Activated gamma-delta T cell treated with anti-CD3 and anti-CD28 coated beads, Interleukin-2, amount 50 U/mL, for 16 hours (primary cell): Measurements from ENCODE around the gene TMEM208.
A peak's percentile ranks its signal among the peaks of the same experiment; 100 is the strongest.

Experiments
- DNase-seq: peaks from one replicate; pipeline ENCODE4 v3.0.0-alpha.2; 2020; ENCODE audit warnings: low read depth

Gene TMEM208

DNA sequence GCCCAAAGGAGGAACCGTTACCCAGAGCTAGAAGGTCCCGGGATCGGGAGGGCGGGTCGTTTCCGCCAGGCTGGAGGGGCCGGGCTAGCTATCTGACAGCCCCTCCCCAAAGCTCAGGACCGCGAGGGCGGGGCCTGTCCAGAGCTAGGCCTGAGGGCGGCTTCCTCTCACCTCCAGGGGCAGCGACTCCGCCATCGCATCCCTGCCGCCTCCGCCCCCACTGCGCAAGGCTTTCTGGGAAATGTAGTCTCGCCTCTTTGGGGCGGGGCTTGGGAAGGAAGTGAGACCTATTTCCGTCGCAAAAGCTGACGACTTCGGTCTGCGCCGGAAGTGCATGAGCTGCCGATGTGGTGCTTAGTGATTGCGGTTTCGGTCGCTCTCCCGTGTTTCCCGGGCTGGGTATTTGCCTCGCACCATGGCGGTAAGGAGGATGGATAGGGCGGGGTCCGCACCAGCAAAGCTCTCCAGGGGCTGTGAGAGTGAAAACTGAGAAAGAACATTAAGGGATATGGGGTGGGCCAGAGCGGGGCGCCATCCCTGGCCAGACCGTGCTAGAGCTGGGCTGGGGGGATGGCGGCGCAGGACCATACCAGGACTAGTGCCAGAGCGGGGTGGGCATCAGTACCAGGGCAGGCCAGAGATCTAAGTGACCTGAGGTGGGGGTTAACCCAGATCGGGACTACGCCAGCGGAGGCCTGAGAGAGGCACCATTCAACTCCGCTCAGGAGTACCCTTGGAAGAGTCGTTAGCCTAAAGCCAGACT is at the start of gene TMEM208:
TMEM208 (plus strand) TSS at position 327 of the 763 bp plus-strand sequence; CDS start at position 416, 89 bp downstream.
- peak; percentile 96 for DNase-seq

DNA sequence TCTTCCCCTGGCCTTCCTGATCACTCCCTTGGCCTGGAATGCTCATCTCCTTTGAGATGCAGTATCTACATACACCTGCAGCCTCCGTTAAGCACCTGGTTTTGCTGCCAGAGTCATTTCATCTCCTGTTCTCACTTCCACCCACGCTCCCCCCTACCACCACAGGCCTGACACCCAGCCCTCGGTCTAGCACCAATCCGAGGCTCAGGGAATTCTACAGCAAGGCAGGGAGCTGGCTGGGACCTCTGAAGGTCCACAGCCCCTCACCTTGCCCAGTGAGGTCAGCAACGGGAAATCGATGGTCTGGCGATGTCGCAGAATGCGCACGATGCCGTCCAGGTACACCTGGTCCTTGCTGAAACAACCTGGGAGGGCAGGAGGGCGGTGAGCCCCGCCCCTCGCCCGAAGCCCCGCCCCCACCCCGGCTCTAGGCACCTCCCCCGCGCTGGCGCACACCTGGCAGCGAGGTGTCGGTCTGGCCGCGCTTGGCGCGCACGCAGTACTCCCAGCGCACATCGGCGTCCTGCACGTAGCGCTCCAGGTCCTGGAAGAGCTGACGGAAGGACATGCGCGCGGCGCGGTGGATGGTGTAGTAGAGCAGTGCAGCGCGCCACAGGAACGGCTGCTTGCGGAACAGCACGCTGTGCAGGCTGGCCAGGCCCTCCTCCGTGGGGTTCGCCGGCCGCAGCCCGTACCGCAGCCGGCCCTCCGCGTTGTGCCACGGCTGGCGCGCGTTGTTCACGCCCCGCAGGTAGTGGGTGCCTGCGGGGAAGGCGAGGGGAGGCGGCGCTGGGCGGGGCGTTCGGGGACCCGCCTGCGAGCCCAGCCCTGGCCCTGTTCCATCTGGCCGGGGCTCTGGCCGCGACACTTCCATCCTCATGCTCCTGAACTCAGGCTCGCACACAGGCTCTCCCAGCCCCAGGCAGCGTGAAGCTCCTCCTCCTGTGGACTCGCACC is 48.9 kb upstream of the TMEM208 start:
- no peak for DNase-seq

DNA sequence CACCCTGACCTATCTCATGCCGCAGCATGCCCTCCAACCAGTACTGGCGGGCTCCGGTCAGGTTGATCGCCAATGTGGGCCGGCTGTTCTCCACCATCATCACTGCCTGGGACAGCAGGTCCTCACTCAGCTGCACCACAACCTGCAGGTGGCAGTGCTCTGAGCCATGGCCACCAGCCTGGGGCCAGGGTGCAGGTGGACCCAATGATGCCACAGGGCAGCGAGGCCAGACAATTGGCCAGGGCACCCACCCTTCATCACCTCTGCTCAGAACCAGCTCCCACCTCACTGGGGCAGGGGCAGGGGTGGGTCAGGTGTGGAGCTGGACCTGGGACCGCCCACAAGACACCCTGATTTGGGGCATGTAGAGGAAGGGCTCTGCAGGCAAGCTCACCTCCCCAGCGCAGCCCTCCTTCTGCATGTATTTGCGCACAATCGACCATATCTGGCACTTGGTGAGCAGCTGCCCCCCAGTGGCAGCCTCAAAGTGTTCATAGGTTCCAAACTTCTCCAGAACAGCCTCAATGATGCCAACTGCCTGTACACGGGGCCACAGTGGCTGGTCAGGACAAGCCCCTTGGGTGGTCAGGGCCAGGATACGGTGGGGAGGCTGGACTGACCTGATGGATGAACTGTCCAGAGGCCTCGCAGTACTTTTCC is 47.4 kb upstream of the TMEM208 start:
- no peak for DNase-seq

DNA sequence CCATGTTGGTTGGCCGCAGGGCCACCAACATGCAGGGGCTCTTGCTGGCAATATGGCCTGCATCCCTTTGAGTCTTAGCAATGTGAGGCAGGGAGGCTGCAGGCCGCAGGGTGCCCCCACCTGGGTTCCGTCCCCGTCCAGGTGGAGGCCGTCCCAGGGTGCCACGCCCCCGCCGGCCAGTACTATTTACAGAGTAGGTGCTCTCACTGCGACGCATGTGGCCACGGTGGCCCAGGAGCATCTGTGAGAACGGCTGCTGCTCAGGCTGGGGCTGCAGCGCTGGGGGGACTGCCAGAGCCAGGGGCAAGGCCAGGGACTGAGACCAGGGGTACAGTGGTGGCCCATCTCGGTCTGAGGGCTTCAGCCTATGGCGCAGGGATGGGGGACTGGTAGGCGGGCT is 46.8 kb upstream of the TMEM208 start:
- no peak for DNase-seq

DNA sequence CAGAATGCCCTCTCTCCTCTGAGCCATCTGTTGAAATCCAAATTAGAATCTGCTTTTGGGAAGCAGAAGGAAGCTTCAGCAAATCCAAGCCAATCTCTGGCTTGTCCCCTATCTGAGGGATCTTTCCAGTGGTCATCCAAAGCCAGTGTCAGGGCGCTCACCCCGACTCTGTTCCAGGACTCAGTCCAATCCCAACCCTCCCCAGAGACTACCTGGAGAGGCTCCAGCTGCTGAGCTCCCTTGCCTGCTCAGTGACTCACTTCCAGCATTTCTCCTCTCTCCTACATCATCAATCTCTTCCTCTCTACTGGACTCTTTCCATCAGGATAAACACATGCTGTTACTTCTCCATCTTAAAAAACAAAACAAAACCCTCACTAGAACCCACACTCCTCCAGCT is 45.6 kb upstream of the TMEM208 start:
- no peak for DNase-seq

DNA sequence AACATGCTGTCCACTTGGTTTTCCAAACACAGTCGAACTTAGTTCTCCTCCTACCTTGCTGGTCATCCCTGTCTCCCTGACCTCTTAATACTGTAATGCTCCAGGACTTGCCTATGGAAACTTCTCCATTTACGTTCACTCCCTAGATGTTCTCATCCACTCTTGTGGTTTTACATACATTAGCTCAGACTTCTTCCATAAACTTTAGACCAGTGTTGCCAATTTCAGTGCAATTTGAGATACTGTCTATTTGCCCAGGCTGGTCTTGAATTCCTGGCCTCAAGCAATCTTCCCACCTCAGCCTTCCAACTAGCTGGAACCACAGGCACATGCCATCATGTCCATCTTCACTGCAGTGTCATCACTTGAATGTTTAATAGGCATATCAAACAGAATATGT is 44.6 kb upstream of the TMEM208 start:
- no peak for DNase-seq

DNA sequence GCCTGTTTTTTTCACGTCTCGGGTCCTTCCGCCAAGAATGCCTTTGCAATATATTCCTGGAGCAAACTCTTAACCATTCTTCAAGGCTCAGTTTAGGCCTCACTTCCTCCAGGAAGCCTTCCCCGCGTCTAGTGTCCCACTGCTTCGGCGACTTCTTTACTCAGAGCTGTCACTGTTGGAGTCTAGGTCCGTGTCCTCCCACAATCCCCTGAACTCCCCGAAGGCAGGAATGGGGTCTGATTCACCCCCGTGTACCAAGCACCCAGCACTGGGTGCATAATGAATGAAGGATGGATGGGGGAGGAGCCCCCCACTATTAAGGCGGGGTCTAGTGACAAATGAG is 43.7 kb upstream of the TMEM208 start:
- DNase-seq, result no peak

DNA sequence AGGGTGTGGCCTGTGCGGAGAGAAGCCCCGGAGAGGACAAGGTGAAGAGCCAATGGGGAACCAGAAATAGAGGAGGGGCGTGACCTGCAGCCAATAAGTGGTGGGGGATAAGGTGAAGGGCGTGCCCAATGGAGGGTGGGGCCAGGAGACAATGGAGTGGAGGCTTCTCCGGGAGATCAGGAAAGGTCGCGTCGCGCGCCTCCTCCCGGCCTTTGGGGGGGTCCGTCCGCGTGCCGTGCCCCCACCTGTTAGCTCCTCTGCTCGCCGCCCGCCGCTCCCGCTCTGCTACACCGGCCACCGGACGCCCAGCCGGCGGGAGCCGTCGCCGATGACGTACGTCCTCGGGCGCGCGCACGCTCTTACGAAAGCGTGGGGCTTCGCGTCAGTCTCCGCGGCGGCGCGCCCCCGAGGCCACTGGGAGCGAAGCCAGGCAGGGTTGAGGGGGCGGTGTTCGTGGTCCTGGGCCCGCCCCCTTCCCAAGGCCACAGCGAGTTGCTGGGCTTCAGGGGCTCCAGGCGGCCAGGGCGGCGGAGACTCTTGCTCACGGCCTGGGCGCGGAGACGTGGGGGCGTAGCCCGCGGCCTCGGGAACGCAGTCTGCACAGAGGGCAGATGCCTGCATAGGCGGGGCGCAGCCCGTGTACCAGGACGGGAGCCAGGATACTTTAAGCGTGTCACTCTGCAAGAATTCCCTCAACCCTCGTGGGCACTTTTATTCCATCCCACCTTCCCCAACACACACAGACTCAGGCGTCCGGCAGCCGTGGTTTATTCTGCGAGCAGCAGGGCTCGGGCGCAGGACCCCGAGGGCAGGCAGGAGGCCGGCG is 43.1 kb upstream of the TMEM208 start, which contains the start of gene MATCAP1:
MATCAP1 (minus strand) TSS at position 337 of the 826 bp plus-strand sequence. CDS start 3,353 bp downstream, outside the sequence.
- DNase-seq, result peak; percentile 88

DNA sequence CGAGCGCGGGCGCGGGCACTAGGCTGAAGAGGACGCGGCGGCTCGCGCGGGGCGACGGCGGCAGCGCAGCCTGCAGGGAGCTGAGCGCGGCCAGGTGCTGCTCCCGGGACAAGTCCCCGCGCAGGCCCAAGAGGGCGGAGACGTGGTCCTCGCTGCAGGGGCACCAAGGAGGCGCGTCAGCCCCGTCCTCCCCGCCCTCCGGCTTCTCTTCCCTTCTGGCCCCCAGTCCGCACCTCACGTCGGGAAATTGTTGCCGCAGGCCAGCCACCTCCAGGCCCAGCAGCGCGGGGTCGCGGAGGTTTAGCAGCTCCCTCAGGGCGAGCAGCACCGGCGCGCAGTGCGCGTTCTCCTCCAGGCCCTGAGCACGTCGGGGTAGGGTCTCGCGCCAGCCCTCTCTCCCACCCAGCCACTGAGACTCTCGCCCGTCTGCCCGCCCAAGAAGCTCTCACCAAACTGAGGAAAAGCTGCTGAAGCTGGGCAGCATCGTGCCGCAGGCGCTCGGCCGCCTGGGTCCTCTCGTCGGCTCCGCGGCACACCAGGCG is 42.4 kb upstream of the TMEM208 start:
- DNase-seq, result no peak

DNA sequence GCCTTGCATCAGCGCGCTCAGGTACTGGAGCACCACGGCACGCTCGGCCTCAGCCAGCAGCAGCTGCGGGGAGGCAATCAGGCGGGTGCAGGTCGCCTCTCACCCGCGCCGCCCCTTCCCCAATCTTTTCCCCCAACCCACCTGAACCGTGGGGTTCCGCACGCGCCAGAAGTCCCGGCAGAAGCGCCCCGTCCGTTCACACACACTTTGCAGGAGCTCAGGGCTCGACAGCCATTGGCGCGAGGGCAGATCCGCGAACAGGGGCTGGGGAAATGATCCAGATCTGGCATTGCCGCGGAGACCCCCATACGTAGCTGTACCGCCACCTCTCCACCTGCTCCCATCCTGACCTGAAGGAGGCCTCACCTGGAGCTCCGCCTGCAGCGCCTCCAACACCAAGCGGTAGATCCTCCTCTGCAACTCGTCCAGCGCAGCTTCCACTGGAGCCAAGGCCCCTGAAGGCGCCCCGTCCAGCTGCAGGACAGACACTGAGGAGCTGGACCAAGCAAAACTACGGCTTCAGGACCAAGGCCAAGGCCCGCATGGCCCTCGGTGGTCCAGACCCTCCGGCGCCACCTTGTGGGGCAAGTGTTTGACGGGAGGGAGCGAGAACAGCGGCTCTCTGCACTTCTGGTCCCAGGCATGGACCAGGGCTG is 41.8 kb upstream of the TMEM208 start:
- DNase-seq, result peak; percentile 78

DNA sequence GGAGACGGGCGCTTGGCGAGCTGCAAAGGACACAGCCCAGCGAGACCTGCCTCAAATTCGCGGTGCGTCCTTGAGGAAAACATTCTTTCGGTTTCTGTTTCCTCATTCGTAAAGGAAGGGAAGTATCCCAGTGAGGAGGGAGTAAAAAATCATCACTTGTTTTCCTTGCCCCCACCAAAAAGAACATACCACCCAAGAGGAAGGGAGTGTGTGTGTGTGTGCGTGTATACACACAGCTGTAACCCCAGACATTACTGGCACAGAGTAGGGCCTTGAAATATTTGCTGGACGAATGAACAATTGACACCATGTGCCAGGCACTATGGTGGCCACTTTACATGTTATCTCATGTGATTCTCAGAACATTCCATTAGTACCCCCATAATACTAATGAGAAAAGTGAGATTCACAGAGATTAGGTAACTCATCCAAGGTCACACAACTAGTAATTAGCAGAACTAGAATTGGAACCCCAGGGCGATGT is 41.2 kb upstream of the TMEM208 start:
- no peak for DNase-seq

DNA sequence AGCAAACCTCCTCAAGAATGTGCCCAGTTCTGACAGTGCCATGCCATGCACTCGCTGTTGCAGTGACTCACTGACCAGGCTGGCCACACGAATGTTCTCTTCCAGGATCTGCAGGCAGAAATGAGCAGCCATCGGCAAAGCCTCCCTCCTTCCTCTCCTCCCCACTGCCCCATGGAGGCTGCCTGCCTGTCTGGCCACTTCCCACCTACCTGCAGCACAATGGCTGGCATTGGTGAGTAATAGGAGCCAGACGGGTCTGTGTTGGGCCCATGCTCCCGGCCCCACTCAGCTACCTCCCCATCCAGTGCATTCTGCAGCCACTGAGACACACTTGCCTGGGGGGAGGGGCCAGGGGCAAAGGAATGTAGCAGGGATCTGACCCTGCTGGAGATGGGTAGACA is 40.4 kb upstream of the TMEM208 start:
- DNase-seq, result no peak

DNA sequence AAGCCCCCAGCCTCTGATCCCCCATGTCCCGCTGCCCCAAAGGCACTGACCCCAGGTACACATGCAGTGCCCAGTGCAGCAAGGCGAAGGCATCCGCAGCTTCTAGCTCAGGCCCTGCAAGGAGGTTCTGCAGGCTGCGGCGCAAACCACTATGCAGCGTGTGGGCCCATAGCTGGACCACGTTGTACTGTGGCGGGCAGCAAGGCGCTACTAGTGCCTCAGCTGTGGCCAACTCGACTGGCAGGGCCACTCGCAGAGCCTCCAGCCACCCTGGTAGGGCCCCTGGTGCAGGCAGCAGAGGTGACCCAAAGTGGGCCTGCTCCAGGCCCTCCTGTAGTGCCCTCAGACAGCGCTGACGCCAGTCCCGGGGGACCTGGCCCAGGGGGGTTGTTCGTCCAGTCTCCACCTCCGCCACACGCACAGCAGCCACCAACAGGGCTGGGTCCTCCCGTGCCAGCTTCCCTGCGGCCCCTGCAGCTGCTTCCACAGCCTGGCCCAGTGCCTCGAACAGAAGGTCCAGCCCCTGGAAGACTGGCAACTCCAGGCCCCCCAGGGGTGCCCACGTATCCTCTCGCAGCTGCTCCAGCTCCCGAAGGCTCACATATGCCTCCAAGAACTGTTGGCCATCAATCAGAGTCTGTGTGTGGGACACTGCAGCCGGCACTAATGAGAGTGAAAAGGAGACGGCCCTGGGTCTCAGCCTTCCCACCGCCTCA is 39.6 kb upstream of the TMEM208 start:
- DNase-seq, result no peak

DNA sequence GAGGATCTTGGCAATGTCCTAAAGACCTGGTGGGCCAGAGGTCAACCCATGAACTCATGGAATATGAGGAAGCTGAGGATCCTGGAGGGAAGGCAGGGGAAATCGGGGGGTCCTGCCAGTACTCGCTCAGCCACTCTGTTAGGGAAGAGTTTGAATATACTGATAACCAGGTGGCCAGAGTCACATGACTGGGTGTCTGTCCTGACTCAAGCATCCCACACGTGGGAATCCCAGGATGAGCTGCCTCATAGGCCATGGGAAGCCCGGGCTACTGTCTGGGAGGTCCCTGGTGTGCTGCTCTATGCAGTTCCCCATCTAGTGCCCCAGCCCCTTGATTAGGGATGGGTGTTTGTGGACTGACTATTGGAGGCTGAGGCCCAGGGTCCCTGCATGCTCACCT is 38.6 kb upstream of the TMEM208 start:
- no peak for DNase-seq

DNA sequence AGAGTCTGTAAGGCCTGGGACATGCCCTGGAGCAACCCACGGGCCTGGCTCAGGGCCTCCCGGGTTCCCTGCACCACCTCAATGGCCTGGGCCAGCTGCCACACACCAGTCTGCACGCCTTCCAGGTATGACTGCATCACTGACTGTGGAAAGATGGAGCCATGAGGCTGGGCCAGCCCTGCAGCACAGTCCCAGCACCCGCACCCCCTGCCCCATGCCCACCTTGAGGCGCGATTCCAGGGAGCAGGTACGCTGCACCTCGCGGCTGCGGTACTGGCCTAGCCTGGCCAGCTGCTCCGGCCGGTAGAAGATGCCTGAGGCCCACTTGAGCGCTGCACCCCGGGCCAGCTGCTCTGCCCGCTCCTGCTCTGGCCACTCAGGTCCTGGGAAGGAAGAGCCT is 38.1 kb upstream of the TMEM208 start:
- DNase-seq, result no peak

DNA sequence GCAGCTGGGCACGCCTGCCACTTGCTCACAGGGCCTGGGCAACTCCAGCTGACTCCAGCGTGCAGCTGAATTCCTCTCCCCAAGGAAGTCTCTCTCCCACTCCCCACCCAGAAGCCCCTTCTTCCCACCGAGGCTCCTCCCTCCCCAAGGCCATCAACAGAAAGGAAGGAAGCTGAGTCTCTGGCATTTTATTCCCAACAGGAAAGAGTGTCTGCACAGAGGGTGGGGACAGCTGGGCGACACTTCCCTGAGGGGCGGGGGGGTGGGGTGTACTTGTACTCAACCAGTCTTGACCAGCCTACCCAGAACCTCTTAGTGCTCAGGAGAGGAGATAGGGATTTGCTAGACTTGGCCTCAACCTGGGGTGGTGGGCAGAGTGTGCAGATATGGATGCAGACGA is 36.9 kb upstream of the TMEM208 start, which contains the start of gene EXOC3L1:
EXOC3L1 (minus strand) TSS at position 96 of the 400 bp plus-strand sequence. CDS start 460 bp downstream, outside the sequence.
- DNase-seq, result no peak

DNA sequence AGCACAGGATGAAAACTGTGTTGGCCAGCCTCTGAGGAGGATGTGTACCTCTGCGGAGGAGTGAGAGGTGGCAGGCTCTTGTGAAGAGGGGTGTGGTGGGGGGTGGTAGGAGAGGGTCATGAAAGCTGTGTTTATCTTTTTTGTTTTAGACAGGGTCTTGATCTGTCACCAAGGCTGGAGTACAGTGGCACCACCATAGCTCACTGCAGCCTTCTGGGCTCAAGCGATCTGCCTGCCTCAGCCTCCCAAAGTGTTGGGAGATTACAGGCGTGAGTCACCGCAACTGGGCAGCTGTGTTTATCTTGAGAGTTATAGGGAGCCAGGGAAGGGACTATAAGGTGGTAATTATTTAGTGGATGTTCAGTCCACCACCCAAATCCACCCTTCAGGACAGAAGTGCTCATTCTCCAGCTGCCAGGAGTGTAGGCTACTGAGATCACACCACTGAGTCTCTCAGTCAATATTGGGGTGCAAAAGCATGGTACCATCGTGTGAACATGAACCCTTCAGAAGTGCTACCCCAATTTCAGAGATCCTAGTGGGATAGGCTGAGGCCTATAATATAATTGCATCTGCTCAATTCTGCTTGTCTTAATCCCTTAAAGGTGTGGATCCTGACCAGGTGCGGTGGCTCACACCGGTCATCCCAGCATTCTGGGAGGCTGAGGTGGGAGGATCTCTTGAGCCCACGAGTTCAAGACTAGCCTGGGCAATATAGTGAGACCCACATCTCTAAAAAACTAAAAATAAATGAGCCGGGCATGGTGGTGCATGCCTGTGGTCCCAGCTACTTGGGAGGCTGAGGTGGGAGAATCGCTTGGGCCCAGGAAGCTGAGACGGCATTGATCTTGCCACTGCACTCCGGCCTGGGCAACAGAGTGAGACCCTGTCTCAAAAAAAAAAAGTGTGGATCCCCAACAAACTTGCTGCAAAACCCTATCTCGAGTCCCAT is 36.2 kb upstream of the TMEM208 start:
- DNase-seq, result no peak

DNA sequence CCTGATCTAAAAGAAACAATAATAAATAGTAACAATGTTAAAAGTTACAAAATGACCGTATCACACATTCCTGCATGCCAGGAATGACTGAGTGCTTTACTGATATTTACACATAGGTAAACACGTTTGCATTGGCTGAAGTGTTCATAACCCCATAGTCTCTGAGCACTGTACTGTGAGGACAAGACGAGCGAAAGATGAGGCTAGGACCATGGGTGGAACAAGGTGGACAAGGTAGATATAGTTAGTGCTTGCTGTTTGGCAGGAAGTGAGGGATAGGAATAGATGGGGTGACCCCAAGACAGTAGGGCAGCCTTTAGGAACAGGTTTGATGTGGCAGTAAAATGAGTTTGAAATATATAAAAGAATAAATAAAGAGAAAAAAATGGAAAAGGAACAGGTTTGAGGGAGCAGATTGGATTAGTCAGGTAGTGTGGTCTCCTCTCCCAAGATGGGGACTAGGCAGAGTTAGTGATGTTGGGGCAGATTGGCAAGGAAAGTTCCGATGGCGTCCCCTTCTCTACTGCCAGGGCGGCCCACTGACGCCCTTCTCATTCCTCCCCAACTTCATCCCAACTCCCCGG is 35.4 kb upstream of the TMEM208 start:
- no peak for DNase-seq
